HG03025 (cell line): ENCODE measurements around the gene RHBDD3.

Source experiments
- ATAC-seq: cut with Tn5 transposase; IDR thresholded peaks from one replicate; pipeline ENCODE4 v1.9.1; 2021; ENCODE audit warnings: mild to moderate bottlenecking, moderate library complexity; ENCODE audit not compliant: unreplicated experiment, low FRiP score

RHBDD3 gene

DNA sequence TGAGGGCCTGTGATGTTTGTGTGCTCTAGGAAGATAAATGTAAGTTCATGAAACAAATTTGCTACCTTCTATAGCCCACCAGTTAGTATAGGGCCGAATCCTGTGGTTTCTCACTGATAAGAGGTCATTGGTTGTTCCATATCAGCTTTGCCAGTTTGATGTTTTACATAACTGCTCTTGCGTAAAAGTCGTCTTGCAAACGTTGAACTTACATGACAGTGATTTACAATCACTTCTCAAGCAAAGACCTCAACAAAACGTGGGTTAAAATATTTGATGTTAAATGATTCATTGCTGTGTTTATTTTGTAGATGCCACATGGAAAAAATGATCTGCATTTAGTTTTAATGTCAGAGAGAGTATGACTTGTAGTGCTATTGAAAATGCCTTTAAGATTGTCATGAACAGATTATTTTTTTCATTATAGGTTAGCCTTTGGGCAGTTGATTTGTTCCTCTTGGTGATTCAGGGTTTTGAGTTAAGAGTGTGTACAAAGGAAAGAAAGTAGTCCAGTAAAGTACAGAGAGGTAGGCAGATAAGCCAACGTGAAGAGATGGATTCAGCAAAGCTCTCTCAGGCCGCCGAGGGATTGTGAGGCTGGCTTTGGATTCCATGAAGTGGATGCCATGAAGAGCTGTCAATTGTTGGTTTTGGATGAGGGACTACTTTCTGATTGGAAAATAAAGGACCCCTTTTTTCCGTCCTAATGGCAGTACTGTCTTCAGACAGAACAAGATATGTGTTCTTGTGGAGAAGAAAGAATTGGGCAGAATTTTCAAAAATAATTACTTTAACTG is 2.9 kb upstream of the RHBDD3 start:
- no peak for ATAC-seq

DNA sequence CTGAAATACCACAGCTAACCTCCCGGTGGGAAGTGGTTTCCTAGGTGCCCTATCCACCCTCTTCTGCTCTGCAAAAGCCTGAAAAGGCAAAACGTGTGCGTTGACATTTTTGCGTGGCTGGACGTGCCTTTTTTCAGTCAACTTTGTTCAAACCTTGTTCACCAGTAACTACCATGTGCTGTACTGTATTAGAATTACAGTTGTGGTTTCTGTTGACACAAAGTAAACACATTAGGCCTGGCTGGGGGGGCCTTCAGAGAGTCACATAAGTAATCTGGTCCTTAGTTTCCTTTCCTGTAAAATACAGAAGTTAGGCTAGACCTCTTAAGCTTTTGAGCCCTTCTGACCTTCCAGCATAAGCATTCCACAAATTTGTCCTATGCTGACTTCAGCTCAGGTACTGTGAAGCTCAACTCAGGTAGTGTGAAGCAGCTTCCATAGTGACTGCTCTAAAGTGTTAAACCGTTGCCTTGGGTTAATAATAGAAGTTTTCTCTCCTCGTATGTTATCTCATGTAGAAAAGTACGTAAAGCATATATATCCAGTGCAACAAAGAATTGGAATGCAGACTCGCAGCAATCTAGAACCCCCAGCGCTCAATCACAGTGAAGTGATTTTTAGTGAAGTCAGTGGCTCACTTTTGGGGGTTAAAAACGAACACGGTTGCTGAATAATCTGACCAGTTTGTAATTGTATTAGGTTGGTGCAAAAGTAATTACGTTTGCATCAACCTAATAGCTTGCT is 2.1 kb upstream of the RHBDD3 start:
- ATAC-seq: no peak

DNA sequence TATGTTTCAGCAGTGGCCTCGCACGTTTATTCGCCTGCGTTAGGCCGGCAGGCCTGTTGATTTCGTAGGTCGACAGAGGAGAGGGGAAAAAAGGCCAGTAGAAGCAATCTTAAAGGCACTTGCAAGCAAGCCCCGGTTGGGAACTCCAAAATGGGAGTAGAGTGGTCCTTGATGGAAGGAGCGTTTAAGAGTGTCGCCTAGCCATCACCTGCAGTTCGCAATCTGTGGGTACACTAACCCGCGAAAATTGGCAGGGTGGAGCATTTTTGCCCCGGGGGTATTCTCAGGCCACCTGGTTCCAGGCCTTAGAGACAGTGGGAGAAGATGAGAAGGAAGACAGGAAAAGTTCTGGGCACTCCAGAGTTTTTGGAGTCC is 1.4 kb upstream of the RHBDD3 start:
- no peak for ATAC-seq

DNA sequence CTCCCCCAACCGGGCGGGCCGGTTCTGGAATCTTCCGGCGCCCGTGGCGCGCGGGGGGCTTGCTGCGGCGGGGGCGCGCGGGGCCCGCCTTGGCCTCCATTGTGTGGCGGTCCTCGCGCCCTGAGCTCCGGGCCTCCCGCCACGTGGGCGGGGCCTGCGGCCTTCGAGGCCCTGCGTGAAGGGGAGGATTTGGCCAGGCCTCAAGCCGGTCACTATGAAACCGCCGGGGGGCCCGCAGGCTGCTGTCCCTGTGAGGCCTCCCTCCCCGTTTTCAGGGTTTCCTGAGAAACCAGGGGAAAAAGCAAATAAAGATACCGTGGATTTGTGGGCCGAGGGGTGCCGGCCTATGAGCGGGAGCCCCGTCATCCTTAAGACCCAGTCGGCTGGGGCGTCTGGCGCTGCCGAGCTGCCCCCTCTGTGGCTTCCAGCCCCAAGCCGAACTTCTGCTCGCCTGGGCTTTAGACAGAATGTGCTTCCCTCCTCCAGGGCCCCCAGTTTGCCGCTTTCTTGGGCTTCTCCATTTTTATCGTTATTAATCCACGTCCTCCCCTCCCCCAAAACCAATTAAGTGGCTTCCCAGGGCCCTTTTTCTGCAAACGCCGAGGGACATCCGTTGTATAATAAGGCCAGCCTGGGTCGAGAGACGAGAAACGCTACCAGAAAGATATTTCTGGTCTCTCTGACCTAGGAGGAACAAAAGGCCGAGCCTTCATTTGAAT is 889 bp upstream of the RHBDD3 start:
- ATAC-seq: peak; percentile 34

DNA sequence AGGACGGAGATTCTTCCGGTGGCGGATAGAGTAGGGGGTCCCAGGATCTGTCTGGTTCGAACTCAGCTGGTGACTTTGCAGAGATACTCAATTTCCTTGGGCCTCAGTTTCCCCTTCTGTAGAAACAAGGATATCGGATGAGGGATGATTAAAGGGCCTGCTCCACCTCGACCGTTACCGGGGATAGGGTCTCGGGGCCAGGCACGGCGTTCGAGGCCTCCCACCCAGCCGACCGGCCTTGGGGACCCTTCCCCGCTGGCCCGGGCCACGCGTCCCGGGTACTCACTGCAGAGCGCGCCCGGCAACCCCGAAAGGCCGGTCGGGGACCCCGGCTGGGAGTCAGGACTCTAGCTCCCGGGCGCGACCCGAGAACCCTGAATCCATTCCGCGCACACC is 321 bp downstream of the RHBDD3 start:
- no peak for ATAC-seq

DNA sequence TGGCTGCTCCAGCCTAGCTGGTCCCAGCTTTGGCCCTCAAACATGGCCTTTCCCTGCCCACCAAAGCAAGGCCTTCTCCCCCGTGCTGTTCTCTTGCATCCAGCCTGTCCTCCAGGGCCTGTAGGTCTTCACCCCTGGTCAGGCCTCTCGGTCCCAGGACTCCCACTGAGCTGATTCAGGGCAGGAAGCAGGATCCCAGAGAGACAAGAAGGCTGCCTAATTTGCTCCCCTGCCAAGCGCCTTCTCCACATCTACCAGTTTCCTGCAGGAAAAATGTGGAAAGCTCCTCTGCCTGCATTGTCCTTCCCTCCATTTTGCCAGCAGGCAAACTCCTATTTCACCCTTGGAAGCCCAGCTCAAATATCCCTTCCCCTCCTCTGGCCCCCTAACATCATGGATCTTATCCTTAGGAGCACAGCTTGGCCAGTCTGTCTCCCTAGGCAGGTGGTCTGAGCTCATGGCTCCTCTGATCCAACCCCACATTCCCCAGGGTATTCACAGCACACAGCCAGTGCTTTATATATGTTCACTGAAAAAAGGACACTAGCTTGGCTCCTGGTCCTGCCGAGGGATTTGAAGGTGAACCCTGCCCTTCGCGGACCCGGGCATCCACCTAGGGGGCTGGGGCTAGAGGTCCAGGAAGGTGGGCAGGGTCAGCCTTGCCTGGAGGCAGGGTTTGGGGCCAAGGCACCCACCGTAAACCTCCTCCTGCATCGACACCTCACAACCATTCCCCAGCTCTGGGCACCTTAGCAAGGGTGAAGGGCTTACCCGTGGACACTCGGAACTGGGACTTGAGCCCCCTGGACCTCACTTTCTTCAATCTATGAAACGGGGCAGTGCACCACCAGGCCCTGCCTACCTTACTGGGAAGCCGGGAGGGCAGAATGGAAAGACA is 968 bp downstream of the RHBDD3 start:
- no peak for ATAC-seq

DNA sequence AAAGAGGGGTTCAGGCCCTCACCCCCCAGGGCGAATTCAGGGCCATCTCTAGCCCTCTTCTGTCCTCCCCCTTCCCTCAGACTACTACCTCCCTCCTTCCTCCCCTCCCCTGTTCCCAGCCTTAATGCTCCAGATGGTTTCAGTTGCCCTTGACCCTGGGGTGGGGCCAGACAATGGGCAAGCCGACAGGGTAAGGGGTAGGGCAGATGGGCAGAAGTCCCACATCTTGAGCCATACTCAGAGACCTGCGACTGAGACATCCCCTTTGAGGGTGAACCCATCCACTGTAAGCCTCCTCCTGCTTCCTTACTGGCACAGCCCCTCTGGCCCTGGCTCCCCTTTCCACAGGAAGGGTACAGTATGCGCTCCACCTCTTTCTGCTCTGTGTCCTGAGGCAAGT is 1.9 kb downstream of the RHBDD3 start:
- no peak for ATAC-seq

DNA sequence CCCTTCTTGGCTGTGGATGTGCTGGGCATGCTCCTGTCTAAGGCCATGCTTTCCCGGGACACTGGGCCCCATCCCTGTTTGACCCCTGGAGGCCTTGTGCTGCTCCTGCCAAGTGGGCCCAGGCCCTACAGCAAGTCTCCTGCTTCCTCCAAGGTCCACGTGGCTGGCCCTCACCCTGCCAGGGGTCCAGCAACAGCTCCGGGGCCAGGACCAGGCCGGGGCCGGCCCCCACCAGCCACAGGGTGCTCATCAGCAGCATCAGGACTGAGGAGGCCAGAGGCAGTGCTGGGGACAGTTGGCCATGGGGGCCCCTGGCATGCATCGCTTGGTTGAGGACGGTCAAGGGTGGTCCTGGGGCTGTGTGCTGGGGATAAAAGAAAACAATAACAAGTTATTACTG is 2.5 kb downstream of the RHBDD3 start:
- ATAC-seq: no peak

DNA sequence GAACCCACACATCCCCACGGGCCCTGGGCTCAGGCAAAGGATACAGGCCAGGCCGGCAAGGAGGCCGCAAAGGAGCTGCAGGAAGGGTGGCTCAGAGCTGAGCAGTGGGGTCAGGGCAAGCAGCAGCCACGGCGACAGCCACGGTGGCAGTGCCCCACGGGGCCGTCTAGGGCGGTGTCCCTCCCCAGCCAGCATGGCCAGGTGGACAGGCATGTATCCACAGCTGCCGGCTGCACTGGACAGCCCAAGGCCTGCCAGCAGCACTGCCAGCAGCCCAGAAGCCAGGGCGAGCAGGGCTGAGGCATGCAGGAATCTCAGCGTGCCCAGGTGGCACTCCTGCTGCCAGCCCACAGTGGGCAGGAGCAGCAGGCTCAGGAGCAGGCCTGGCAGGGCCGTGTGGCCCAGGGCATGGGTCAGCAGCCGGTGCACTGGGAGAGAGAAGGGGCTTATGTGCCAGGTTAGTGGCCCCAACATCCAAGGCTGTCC is 3.9 kb downstream of the RHBDD3 start:
- no peak for ATAC-seq

DNA sequence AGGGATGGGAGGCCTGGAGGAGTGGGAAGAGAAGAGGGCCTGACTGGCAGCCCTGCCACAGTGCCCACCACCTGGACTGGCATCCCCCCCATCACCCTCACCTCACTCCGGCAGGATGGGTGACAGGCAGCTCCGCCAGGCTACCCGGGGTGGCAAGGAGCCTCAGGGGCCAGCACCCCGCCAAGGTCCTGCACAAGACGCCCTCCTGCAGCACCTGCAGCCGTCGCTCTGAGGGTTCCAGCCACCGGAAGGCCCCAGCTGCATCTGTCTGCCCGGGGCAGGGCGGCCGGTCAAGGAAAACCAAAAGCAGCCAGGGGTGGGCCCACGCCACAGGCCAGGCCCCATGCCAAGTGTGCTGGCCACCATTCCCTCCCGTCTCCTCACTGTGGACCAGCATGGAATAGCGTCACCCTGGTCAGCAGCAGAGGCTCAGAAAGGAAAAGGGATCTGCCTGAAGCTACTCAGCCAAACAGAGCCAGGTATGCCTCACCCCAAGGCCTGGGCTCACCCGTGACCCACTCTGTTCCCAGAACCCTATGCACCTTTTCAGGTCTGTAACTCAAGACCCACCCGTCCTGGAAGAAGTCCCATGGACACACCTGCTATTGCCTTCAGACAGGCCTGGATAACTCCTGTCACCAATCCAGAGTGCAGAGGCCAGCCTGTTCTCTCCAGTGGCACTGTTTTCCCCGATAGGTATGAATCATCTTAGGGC is 7.0 kb downstream of the RHBDD3 start:
- ATAC-seq: no peak

DNA sequence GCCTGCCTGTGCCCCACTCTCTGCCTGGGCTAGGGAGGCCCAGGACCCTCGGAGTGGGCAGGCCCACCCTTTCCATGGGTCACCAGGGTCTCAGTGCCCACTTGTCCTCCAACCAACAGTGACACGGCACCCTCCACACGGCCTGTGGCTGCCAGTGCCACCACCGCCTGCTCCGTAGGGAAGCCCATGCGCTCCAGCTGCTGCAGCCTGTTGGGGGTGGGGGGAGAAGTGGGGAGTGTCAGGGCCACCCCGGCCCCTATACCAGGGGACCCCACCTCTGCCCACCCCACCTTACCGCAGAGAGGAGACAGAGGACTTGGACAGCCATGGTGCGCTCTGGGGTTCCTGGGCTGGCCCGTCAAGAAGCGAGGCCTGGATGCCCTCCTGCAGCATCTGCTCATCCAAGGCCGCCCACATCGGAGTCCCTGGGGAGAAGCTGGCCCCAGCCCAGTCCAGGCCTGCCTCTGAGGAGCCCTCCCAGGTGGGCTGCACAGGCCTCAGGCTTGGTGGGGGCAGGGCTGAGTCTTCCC is 7.7 kb downstream of the RHBDD3 start:
- no peak for ATAC-seq

DNA sequence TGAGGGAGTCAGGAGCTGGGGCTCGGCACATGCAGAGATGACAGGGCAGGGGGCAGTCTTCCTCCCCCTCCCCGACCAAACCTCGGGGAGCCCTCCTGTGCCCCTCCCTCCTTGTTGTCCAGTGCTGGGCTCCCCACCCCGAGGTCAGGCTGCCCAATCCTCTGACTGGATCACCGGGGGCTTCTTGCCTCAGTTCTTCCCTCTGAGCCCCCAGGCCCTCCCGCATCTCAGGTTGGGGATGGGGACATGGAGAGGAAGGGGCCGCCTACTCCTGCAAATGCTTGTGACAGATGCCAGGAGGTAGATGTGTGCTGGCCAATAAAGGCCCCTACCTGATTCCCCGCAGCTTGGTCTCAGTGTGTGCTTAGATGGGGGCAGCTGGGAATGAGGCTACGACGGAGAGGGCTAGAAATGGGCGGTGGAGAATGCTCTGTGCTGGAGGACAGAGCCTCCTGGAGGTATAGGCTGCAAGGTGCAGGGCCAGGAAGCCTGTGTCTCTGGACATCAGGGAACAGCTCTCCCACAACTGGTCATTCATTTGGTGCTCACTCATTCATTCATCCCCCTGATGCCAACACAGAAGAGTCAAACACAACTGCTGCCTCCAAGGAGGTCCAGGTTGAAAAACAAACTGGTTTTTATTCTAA is 8.4 kb downstream of the RHBDD3 start:
- no peak for ATAC-seq

DNA sequence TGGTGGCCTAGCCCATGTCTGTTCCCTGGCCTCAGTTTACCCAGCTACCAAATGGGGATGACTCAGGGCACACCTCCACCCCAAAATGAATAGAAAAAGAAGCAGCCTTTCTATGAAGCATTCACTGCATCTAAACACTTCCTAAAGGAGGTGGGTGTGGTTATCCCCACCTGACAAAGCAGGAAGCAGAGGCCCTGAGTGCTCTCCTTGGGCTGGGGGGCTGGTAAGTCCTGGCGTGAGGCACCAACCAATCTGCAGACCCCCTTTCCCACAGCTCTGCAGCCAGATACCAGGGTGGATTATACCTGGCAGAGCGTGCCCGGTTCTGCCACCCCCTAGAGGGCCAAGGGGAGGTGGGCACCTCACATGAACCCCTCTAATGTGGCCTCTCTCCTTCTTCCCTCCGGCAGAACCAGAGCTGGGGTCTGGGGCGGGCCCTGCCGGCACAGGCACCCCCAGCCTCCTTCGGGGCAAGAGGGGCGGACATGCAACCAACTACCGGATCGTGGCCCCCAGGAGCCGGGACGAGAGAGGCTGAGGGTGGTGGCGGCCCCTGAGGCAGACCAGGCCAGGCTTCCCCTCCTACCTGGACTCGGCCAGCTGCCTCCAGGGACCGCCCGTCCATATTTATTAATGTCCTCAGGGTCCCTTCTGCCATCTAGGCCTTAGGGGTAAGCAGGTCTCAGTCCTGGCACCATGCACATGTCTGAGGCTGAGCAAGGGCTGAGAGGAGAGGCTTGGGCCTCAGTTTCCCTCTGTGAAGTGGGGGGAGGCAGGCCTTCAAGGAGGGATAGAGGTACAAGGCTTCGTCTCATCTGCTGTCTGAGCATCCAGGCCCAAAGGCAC is 9.2 kb downstream of the RHBDD3 start:
- ATAC-seq: no peak

DNA sequence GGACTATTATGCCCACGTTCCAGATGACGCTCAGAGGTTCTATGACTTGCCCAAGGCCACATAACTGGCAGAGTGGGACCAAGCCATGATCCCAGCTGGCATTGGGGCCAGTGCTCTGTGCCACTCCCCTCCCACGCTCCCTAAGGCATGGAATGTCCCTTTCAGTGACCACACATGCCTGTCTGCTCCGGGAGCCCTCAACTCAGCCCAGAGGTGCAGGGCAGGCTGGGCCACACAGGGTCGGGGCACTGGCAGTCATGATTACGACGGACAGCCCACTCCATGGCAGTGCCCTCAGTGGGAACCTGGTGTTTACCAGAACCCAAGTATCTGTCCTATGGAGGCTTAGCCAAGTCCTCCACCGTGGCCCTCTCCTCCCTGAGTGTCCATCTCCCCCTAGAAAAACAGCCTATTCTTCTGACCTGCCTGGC is 10.0 kb downstream of the RHBDD3 start:
- ATAC-seq: no peak

DNA sequence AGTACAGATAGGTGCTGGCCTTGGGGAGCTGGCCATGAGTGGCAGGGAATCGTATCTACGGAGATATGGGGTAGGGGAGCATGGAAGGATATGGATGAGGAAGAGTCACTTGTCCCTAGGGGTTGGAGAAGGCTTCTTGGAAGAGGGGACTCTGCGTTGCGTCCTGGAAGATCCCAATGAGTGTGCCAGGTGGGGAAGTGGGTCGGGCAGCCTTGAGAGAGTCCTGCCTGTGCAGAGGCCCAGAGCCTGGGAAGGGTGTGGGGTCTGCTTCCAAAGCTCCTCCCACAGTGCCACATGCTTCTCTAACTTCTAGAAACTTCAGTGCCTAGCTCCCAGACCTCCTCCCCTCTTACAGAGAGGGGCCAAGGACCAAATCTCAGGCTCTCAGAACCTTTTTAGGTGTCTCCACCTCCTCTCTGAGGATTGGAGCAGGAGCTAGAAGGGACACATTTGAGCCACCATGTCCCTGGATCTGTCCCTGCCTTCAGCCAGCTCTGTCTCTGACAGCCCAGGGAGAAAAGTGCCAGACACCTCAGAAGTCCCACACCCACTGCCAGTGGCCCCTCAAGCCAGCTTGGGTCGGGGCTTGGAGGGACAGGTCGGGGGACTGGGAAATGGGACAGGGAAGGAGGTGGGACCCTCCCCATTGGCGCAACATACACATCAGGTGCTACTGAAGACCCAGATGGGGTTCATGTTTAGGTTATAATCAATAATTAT is 11.0 kb downstream of the RHBDD3 start:
- no peak for ATAC-seq

DNA sequence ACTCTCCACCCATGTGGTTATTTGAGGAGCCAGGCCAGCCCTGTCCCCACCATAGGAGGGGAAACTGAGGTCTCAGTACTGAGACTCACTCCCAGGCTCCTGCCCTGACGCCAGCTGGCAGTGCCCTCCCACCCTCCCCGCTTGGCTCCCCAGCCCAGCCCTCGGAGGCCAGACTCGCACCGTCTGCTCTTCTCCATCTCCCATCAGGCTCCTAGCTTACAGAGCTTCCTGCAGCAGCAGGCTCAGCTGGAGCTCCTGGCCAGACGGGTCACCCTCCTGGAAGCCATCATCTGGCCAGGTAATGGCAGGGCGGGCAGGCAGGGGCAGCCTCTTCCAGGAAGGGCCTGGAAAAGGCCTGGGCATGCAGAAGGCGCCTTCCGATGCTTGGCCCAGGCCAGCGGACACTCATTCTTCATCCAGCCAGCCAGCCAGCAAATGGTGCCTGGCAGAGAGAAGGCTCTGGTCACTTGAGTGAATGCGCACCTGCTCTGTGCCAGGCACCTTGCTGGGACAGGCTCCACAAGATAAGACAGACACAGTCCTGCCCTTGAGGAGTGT is 12.6 kb downstream of the RHBDD3 start:
- no peak for ATAC-seq

DNA sequence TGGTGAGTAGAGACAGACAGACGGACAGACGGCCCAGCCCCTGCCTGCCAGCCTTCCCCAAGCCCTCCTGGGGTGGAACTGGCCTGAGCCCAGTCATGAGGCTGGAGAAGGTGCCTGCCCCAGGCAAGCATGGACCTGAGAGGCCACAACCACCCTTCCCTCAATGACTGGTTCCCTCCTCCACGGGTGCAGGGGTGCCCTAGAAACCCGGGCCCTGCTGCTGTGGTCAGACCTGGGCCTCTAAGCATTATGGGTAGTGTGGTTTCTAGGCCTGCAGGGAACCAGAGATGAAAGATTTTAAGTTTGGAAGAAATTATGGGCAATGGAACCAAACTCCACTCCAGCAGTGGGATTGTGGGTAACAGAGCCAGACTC is 13.5 kb downstream of the RHBDD3 start:
- no peak for ATAC-seq
